Cardiac septum (tissue), 1 donor: ENCODE data around the gene USP48. TPM values are rescaled to one million over a fixed set of nuclear protein-coding genes. Genes with fewer than 3 reads are reported as not detected.
"Not testable (repeated sequence)": the region's sequence is repeated elsewhere in the genome, so short reads cannot be mapped to it uniquely, and the experiment has no call there.

Experiments
- DNase-seq: peaks from one replicate; pipeline ENCODE4 v3.0.0-alpha.2; 2020; ENCODE audit warnings: low spot score
- intact Hi-C: fragments of 100-400 bp; cut with DNase I; formaldehyde crosslinking; loops from one replicate; pipeline ENCODE4 v1.14.0; 2022
- total RNA-seq: library from RNA; stranded (reverse); fragmentation: NEBNext Ultra II Directional; extraction: Animal tissue kit (Norgen Biotek cat#: 25700); gene quantifications from one replicate; pipeline ENCODE4 v1.2.1, GENCODE V29; 2021
- donor health status: DM: no; HTN: no; CAD: no.

Gene USP48
- total RNA-seq, 1 donor from 2014 or later = 41.3 TPM

- no peak for DNase-seq
- intact Hi-C loops = no loop called here
Measured at GRCh38 chr1:21816602-21817302, 33.8 kb upstream of the USP48 start.

GRCh38 chr1:21815724-21816321 lies 32.9 kb upstream of the USP48 start:
- DNase-seq = no peak
- intact Hi-C loops = no loop called here

DNA sequence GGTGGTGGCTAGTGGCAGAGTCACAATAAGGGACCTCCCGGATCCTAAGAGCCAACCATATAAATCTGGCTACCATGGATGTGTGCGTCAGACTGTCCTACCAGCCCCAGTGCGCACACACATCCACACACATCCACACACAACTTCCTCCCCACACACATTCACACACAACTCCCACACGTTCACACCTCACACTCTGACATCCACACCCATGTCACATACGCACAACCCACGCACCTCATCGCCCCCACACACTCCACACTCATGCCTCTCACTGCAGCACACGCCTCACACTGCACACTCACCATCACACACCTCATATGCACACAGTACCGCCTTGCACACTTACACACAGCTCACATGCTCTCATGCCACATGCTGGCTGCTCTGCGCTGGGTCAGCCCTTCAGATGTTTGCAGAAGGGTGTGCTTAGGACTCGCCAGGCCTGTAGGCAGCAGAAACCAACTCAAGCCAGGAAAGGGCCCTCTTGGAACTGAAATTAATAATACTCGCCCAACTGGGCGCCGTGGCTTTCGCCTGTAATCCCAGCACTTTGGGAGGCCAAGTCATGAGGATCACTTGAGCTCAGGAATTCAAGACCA lies 32.1 kb upstream of the USP48 start:
- no peak for DNase-seq
- intact Hi-C loops = no loop called here

- no peak for DNase-seq
- intact Hi-C loops = no loop called here
Measured at GRCh38 chr1:21814241-21814918, 31.4 kb upstream of the USP48 start.

DNA sequence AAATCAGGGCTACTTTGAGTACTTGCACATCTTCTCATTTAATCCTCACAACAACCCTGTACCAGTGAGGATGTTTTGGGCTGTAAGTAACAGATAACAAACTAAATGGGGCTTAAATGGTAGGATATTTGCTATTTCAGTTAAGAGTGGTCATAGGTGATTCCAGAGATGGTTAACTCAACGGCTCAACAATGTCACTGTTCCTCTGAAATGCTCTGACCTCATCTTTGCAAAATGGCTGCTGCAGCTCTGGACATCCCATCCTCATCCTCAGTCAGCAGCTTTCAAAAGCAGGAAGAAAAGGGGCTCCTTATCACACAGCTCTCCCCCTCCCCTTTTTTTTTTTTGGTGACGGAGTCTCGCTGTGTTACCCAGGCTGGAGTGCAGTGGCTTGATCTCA lies 30.6 kb upstream of the USP48 start:
- intact Hi-C loops = no loop called here

GRCh38 chr1:21811875-21812305 lies 28.9 kb upstream of the USP48 start, which contains the start of gene LDLRAD2:
LDLRAD2 (plus strand) TSS chr1:21812265; CDS start chr1:21812452, 187 bp downstream.
- intact Hi-C loops = no loop called here
- DNase-seq = no peak

More for the DNA sequence above, 30.6 kb upstream of the USP48 start:
- no peak for DNase-seq

DNA sequence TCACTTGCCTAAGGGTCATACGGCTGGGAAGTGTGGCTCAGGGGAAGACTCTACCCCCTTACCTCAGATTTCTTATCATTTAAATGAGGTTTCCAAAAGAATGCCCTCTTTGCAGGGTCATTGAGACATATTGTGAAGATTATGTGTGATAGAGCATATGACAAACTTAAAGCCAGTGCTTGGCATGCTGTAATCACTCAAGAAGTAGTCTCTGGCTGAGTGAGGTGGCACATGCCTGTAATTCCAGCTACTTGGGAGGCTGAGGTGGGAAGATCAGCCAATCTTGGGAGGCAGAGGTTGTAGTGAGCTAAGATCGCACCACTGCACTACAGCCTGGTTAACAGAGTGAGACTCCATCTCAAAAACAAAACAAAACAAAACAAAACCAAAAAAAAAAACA lies 21.6 kb upstream of the USP48 start:
- no peak for DNase-seq
- intact Hi-C loops = no loop called here

DNA sequence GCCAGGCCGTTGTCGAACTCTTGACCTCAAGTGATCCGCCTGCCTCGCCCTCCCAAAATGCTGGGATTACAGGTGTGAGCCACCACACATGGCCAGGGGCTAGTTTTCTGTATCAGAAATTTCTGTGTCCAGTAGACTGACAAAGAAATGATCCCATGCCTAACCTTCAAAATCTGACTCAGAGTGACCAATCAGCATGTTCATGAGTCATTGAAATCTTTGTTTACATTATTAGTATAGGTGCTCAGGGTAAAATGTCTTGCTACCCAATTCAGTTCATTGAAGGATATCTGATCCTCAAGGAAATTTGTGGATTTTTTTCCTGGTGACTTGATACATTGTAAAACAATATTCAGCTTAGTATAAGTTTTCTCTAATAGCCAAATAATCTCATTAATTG lies 18.2 kb upstream of the USP48 start:
- intact Hi-C loops = no loop called here
- no peak for DNase-seq

DNA sequence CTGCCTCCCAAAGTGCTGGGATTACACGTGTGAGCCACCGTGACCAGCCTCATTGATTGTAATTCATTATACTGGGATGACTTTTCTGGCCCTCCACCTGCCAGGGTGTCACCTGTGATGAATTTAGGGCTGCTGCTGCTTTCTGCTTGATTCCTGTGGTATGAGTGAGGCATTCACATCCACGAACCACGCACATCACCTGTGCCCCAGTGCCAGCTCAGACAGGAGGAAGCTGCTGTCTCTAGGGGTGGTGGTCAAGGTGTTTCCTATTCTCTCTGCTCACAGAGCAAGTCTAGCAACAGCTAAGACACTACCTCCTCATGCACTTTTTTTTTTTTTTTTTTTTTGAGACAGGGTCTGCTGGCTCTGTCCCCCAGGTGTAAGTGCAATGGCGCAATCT lies 16.8 kb upstream of the USP48 start:
- no peak for DNase-seq
- intact Hi-C loops = no loop called here

GRCh38 chr1:21795075-21795474 lies 12.1 kb upstream of the USP48 start:
- DNase-seq = no peak
- intact Hi-C loops = no loop called here

GRCh38 chr1:21794656-21795055 lies 11.7 kb upstream of the USP48 start:
- intact Hi-C loops = no loop called here
- no peak for DNase-seq

- intact Hi-C loops = no loop called here
- DNase-seq = no peak
Measured at GRCh38 chr1:21793104-21793503, 10.2 kb upstream of the USP48 start.

GRCh38 chr1:21786640-21787039 lies 3.7 kb upstream of the USP48 start:
- intact Hi-C loops = loop anchor here (10.0 kb wide), 1 partner anchor 542 kb away; no protein-coding TSS in a partner anchor
- DNase-seq = no peak

GRCh38 chr1:21785764-21786163 lies 2.8 kb upstream of the USP48 start:
- intact Hi-C loops = loop anchor here (10.0 kb wide), 1 partner anchor 541 kb away; no protein-coding TSS in a partner anchor
- DNase-seq = not testable (repeated sequence)

GRCh38 chr1:21783679-21784603 lies 992 bp upstream of the USP48 start:
- intact Hi-C loops = loop anchor here (5.0 to 10.0 kb wide), 2 partner anchors 153 to 539 kb away; partner anchors contain the start of gene HSPG2
- DNase-seq = no peak

- intact Hi-C loops = loop anchor here (5.0 to 10.0 kb wide), 2 partner anchors 155 to 538 kb away; partner anchors contain the start of gene HSPG2
- DNase-seq = peak; percentile 78
Measured at GRCh38 chr1:21782349-21782867, 541 bp downstream of the USP48 start.

DNA sequence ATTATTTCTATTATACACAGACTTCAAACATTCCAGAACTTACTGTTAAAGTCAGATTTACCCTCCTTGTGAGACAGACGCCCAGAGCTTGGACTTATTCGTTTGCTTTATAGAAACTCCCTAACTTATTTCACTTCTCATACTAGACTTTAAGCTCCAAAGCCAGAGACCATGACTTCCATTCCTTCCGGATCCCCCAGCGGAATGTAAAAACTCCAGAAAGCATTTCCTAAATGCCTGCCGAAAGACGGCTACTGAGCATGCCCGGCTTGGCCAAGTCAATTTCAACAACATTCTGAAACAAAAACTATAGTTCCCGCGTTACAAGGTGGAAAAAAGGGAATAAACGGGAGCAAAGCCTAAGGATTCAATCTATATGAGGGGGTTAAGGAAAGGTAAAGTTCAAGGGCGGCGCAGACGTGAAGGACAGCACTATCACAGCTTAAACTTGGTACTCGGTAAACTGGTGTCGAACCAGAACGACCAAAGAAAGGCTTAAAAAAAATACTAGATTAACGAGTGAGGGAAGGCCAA lies 1.1 kb downstream of the USP48 start:
- intact Hi-C loops = loop anchor here (5.0 to 10.0 kb wide), 2 partner anchors 155 to 537 kb away; partner anchors contain the start of gene HSPG2
- DNase-seq = no peak
